ENCODE measurements around the gene ABHD5. TPM values are rescaled to one million over a fixed set of nuclear protein-coding genes. Genes with fewer than 3 reads are reported as not detected.
A peak's percentile ranks its signal among the peaks of the same experiment; 100 is the strongest.

The ABHD5 gene
- total and polyA plus RNA-seq, 2 of the 13 experiments (the other 11 are each of a cell fraction or from before 2014, with no cell fraction given) = 4.5 to 13.3 TPM

DNA sequence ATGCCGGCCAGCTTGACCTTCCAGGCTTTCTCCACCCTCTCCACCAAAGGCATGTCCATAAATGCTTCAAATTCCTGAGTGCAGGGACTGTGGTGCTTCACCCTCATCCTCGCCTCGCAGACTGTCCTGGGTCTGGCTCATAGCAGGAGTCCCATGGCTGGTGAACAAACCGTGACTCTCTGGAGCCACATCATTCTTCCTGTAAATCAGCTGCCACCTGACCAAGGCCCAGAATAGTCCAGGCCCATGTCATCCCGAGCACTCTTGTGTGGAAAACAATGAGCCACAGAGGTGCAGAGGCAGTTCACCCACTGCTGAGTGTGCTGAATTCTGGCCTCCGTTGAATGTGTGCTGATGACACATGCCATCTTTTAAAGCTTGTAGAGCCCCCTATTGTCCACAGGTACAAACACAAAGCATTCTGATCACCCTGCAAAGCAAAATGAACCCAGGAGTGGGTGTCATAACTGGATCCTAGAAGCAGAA lies 68.6 kb downstream of the ABHD5 start (continued):
- TF ChIP-seq SOX6 (IDR thresholded peaks at IDR 0.05) = no peak
- TF ChIP-seq SOX6 (CRISPR knock-in tag; IDR thresholded peaks at IDR 0.05) = peak; percentile 29; the same call in 1 of the 2 replicates

DNA sequence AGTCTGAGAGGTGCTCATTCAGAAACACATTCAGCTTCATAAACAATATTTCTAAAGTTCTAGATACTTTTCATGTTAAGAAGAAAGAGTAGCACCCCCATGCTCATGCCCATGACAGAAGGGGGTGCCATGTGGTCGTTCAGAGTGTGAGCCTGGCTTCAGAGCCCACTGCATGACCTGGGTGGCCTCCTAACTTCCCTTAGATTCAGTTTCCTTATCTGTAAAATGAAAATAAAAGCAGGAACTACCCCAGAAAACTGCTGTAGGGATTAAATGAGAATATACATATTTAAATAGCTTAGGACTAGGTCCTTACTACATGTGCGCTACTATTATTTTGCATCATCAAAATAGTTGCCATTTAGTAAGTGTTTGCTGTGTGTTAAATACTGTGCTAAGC lies 69.2 kb downstream of the ABHD5 start:
- no TSS peak for BruUV-seq (replicated peaks)
- Histone ChIP-seq H3K9ac (ENCODE audit: insufficient read depth, low read depth, low read length) (no peak overlapping the region), H3K4me2 (ENCODE audit: low read depth, low read length) (no peak overlapping the region), H3K36me3 (replicated peaks in 1 of 2; ENCODE audit: control insufficient read depth in 1 of 2, insufficient read depth in 2 of 2, low read length in 2 of 2) (no peaks in the 10 kb centered on the region), H3K79me2 (ENCODE audit: insufficient read depth, low read length) (no peaks in the 10 kb centered on the region), H3K27ac (ENCODE audit: extremely low read length, insufficient read depth, low read length) (no peak overlapping the region), H3K4me1 (ENCODE audit: insufficient read depth, low read length) (peaks cover 19% of the 10 kb centered on the region; the same call in 1 of the 2 replicates), H3K9me3 (ENCODE audit: low read length) (no peaks in the 10 kb centered on the region), H2AFZ (ENCODE audit: low read length) (no peak overlapping the region), H3K4me3 (replicated peaks in 1 of 3; ENCODE audit: insufficient read depth in 1 of 3, low read depth in 2 of 3, low read length in 3 of 3) (no peak overlapping the region), H4K20me1 (ENCODE audit: insufficient read depth, low read length) (no peaks in the 10 kb centered on the region), H3K27me3 (ENCODE audit: control insufficient read depth in 1 of 2, insufficient read depth in 2 of 2, low read length in 2 of 2) (no peaks in the 10 kb centered on the region)
- in situ Hi-C loops (cut with HindIII; ENCODE audit: extremely low pct_ligation_motif_present, low pct_unique_long_range_greater_than_20kb) (loop anchor here (5.0 kb wide), 1 partner anchor 213 kb away; no protein-coding TSS in a partner anchor), intact Hi-C loops (cut with micrococcal nuclease; ENCODE audit: unreplicated experiment) (loop anchor here (1.0 kb wide), 2 partner anchors 69 to 216 kb away; no protein-coding TSS in a partner anchor)
- WGBS (ENCODE audit: low lambda C conversion rate) = 50% methylated on average over 2 of the region's 2 CpGs
- FAIRE-seq (no peak), ATAC-seq (no peak), DNase-seq (ENCODE audit: low spot score) (no peak)
- ChIA-PET POLR2A (no interaction called here), CTCF (ENCODE audit: low intra/inter-chr PET ratio, low total read pairs) (interaction anchor here (0.6 kb wide), 1 partner anchor 69 kb away, joined by 3 read pairs; the partner anchor contains the start of gene ABHD5)
- no peak for TF ChIP-seq ZNF564 (CRISPR knock-in tag; IDR thresholded peaks at IDR 0.05)
- TF ChIP-seq ZFY (CRISPR knock-in tag; IDR thresholded peaks at IDR 0.05) = no peak
- no peak for TF ChIP-seq ZSCAN25 (CRISPR knock-in tag; IDR thresholded peaks at IDR 0.05)
- no peak for TF ChIP-seq ZNF292 (CRISPR knock-in tag; IDR thresholded peaks at IDR 0.05; ENCODE audit: borderline replicate concordance, low read depth)
- no peak for TF ChIP-seq ELF3 (CRISPR knock-in tag; IDR thresholded peaks at IDR 0.05)
- no peak for TF ChIP-seq NFATC3 (CRISPR knock-in tag; IDR thresholded peaks at IDR 0.05)
- TF ChIP-seq SNRNP70 (IDR thresholded peaks at IDR 0.05; ENCODE audit: low read depth, low read length) = no peak
- TF ChIP-seq, protein P1, sequence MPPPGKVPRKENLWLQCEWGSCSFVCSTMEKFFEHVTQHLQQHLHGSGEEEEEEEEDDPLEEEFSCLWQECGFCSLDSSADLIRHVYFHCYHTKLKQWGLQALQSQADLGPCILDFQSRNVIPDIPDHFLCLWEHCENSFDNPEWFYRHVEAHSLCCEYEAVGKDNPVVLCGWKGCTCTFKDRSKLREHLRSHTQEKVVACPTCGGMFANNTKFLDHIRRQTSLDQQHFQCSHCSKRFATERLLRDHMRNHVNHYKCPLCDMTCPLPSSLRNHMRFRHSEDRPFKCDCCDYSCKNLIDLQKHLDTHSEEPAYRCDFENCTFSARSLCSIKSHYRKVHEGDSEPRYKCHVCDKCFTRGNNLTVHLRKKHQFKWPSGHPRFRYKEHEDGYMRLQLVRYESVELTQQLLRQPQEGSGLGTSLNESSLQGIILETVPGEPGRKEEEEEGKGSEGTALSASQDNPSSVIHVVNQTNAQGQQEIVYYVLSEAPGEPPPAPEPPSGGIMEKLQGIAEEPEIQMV (CRISPR knock-in tag; IDR thresholded peaks at IDR 0.05; ENCODE audit: low read depth) = no peak

Measured in HepG2 (cell line).